NB4 (cell line): ENCODE measurements around the gene JOSD2.

ENCODE experiments used
- CTCF ChIP-seq: IDR thresholded peaks from one replicate; pipeline ENCODE4 v1.5.1; 2012; ENCODE audit warnings: low read depth, low read length
- MYC ChIP-seq: IDR thresholded peaks from 2 replicates; pipeline ENCODE4 v1.6.1; 2011; ENCODE audit warnings: low read depth, low read length
- POLR2A ChIP-seq: IDR thresholded peaks from 2 replicates; pipeline ENCODE4 v1.6.1; 2011; ENCODE audit warnings: mild to moderate bottlenecking; ENCODE audit not compliant: insufficient read length; ENCODE audit errors: extremely low read depth

GRCh38 chr19:50549059-50549926 lies 38.3 kb upstream of the JOSD2 start:
- TF ChIP-seq CTCF = no peak
- no peak for TF ChIP-seq POLR2A
- no peak for TF ChIP-seq MYC
